ENCODE measurements around the gene RIC1.
"Not testable (repeated sequence)": the region's sequence is repeated elsewhere in the genome, so short reads cannot be mapped to it uniquely, and the experiment has no call there.

RIC1 gene, protein sequence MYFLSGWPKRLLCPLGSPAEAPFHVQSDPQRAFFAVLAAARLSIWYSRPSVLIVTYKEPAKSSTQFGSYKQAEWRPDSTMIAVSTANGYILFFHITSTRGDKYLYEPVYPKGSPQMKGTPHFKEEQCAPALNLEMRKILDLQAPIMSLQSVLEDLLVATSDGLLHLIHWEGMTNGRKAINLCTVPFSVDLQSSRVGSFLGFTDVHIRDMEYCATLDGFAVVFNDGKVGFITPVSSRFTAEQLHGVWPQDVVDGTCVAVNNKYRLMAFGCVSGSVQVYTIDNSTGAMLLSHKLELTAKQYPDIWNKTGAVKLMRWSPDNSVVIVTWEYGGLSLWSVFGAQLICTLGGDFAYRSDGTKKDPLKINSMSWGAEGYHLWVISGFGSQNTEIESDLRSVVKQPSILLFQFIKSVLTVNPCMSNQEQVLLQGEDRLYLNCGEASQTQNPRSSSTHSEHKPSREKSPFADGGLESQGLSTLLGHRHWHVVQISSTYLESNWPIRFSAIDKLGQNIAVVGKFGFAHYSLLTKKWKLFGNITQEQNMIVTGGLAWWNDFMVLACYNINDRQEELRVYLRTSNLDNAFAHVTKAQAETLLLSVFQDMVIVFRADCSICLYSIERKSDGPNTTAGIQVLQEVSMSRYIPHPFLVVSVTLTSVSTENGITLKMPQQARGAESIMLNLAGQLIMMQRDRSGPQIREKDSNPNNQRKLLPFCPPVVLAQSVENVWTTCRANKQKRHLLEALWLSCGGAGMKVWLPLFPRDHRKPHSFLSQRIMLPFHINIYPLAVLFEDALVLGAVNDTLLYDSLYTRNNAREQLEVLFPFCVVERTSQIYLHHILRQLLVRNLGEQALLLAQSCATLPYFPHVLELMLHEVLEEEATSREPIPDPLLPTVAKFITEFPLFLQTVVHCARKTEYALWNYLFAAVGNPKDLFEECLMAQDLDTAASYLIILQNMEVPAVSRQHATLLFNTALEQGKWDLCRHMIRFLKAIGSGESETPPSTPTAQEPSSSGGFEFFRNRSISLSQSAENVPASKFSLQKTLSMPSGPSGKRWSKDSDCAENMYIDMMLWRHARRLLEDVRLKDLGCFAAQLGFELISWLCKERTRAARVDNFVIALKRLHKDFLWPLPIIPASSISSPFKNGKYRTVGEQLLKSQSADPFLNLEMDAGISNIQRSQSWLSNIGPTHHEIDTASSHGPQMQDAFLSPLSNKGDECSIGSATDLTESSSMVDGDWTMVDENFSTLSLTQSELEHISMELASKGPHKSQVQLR (N-terminal part only)
- 47.7 to 86.7 (median 56.6) reads per million in 9 experiments for total RNA-seq

DNA sequence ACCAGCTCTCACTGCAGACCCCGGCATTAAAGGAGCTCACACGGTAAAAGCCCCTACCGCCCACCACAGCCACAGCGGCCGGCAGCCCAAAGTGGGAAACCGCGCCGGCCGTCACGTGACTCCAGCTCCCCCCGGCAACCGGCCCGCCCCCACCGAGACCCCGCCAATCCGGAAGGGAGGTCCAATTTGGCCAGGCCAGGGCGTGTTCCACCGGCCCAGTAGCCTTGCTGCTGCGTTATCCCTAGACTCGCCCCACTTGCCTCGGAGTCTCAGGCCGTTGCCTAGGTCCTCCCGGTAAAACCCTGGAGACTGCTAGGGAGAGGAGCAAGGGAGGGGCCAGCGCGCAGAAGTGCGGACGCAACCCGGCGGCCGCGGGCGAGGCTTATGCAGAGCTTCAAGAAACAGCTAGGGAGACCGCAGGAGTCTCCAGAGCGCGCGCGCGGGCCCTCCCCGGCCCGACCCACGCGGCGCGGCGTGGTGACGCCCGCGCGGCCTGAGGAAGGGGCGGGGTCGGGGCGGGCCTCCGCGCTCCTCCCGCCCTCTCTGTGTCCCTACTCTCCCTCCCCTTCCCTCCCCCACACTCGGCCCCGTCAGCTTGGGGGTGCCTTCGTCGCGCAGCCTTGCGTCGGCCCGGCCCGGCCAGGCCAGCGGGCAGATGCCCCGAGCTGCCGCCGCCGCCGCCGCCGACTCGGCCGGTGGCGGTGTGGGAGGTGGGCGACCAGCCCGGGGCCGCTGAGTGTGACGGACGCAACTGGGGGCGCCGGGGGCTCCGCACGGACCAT is at the start of gene RIC1:
RIC1 (plus strand) TSS at position 578 of the 782 bp plus-strand sequence; CDS start at position 781, 203 bp downstream.
- no peaks in the 10 kb centered on the region for H3K27me3 Mint-ChIP-seq
- H3K4me3 Mint-ChIP-seq, result peak within 1 kb of the TSS; percentile 99 to 100
- peak; percentile 83 to 86 (median 83) for DNase-seq
- ATAC-seq (replicated peaks), result peak; percentile 87
- no peaks in the 10 kb centered on the region for H3K9me3 Mint-ChIP-seq
- peaks cover 16% of the 10 kb centered on the region for H3K36me3 Mint-ChIP-seq (ENCODE audit: insufficient read depth)
- H3K27ac Mint-ChIP-seq, result peak within 1 kb of the TSS; percentile 98 to 99
- H3K4me1 Mint-ChIP-seq (ENCODE audit: low read depth in 2 of 2), result peaks cover 42 to 62% of the 10 kb centered on the region in 2 donors

DNA sequence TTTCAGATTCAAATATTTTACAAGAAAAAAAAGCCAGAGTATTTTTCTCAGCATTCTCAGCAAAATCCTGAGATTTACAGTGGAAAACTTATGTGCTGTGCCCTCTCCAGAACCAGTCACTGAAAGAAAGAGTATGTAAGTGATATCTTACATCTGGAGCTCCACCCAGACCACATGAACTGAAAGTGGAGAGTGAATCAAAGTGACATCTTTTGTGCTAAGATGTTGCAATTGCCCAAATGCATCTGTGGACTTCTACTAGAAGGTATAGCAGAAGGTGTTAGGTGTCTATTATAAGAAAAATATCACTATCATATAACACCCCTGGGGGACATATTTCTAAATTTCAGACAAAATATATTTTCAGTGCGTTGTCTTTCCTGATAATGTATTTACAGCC is 49.0 kb upstream of the RIC1 start:
- Mint-ChIP-seq H3K36me3 (ENCODE audit: insufficient read depth) (no peaks in the 10 kb centered on the region), H3K4me3 (no peak overlapping the region), H3K9me3 (no peaks in the 10 kb centered on the region), H3K27me3 (no peaks in the 10 kb centered on the region), H3K4me1 (ENCODE audit: low read depth in 2 of 2) (no peaks in the 10 kb centered on the region), H3K27ac (no peak overlapping the region)
- DNase-seq (no peak), ATAC-seq (replicated peaks) (no peak)

DNA sequence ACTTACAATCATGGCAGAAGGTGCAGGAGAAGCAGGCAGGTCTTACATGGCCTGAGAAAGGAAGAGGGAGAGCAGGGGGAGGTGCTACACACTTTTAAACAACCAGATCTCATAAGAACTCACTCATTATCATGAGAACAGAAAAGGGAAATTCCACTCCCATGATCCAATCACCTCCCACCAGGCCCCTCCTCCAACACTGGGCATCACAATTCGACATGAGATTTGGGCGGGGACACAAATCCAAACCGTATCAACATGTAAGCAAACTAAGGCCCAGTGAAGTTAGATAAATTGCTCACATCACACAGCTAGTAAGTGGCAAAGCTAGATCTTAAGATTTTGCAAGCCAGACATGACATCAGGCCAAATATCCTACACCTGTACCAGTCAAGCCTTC is 48.3 kb upstream of the RIC1 start:
- Mint-ChIP-seq H3K4me3 (no peak overlapping the region), H3K27me3 (no peaks in the 10 kb centered on the region), H3K4me1 (ENCODE audit: low read depth in 2 of 2) (peaks cover 0 to 2% of the 10 kb centered on the region in 2 donors), H3K9me3 (no peaks in the 10 kb centered on the region), H3K27ac (no peak overlapping the region), H3K36me3 (ENCODE audit: insufficient read depth) (no peaks in the 10 kb centered on the region)
- ATAC-seq (replicated peaks), result no peak
- DNase-seq, result no peak

DNA sequence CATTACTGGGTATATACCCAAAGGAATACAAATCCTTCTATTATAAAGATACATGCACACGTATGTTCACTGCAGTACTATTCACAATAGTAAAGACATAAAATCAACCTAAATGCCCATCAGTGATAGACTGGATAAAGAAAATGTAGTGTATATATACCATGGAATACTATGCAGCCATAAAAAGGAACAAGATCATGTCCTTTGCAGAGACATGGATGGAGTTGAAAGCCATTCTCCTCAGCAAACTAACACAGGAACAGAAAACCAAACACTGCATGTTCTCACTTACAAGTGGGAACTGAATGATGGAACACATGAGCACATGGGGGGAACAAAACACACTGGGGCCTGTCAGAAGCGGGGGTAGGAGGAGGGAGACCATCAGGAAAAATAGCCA is 47.2 kb upstream of the RIC1 start:
- not testable (repeated sequence) for H3K36me3 Mint-ChIP-seq (ENCODE audit: insufficient read depth); H3K4me3 Mint-ChIP-seq; H3K4me1 Mint-ChIP-seq (ENCODE audit: low read depth in 2 of 2); DNase-seq; H3K27ac Mint-ChIP-seq; ATAC-seq (replicated peaks); H3K27me3 Mint-ChIP-seq; H3K9me3 Mint-ChIP-seq

DNA sequence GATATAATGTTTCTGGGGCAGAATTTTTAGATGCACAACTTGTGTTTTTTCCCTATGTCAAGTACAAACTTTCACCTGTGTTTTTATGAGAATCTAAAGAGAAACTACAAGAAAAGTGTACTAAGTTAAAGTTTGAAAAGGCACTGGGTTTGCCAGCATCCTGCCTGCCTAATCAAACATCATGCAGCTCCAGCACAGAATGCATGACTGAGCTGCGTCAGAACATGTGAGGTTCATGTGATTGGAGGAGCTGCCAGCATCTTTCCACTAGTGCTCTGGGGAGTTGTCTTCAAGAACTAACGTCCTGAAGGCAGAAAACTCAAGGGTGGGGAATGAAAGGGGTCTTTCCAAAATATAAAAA is 46.1 kb upstream of the RIC1 start:
- no peaks in the 10 kb centered on the region for H3K27me3 Mint-ChIP-seq
- H3K9me3 Mint-ChIP-seq, result no peaks in the 10 kb centered on the region
- no peaks in the 10 kb centered on the region for H3K36me3 Mint-ChIP-seq (ENCODE audit: insufficient read depth)
- no peak overlapping the region for H3K27ac Mint-ChIP-seq
- no peak for DNase-seq
- ATAC-seq (replicated peaks), result no peak
- no peak overlapping the region for H3K4me3 Mint-ChIP-seq
- H3K4me1 Mint-ChIP-seq (ENCODE audit: low read depth in 2 of 2), result peaks cover 13 to 16% of the 10 kb centered on the region in 2 donors

DNA sequence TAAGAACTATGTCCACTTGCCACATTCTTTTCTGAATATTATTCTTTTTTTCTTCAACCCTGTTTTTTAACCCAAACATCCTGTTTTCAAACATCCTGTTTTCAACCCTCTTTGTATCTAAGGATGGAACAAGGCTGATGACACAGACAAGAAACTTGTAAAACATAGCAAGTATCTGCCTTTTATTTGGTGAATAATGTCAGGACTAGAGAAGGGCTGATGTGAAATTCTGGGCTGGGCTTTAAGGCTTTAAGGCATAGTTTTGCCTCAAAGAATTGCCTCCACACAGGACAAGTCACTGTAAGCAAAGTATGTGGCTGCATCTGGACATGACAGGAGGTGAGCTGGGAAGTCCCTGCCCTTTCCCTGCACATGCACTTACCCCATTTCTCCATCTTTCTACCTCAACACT is 42.5 kb upstream of the RIC1 start:
- no peak overlapping the region for H3K4me3 Mint-ChIP-seq
- no peaks in the 10 kb centered on the region for H3K9me3 Mint-ChIP-seq
- H3K27me3 Mint-ChIP-seq, result no peaks in the 10 kb centered on the region
- peaks cover 13 to 19% of the 10 kb centered on the region in 2 donors for H3K4me1 Mint-ChIP-seq (ENCODE audit: low read depth in 2 of 2)
- DNase-seq (no peak), ATAC-seq (replicated peaks) (peak; percentile 17)
- no peaks in the 10 kb centered on the region for H3K36me3 Mint-ChIP-seq (ENCODE audit: insufficient read depth)
- peak overlapping the region; percentile 39 to 86 for H3K27ac Mint-ChIP-seq

DNA sequence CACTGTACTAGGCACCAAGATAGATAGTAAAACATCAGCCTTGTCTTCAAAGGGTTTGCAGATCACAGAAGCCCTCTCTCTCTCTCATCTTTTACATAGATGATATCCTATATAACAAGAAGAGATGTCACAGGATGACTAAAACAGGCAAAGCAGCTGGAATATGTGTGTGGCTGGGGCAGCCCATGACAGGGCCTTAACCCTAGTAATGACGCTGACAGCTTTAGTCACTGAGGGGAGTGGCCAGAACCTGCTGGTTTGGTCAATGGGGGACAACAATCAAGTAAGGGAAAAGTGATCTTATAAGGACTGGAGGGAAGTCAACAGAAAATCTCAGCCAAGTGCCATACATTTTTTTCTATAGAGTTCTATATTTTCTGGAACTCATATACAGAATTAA is 41.9 kb upstream of the RIC1 start:
- ATAC-seq (replicated peaks) (no peak), DNase-seq (no peak)
- Mint-ChIP-seq H3K4me1 (ENCODE audit: low read depth in 2 of 2) (peaks cover 13 to 19% of the 10 kb centered on the region in 2 donors), H3K4me3 (no peak overlapping the region), H3K9me3 (no peaks in the 10 kb centered on the region), H3K36me3 (ENCODE audit: insufficient read depth) (no peaks in the 10 kb centered on the region), H3K27ac (peak overlapping the region; percentile 39 to 86), H3K27me3 (no peaks in the 10 kb centered on the region)

DNA sequence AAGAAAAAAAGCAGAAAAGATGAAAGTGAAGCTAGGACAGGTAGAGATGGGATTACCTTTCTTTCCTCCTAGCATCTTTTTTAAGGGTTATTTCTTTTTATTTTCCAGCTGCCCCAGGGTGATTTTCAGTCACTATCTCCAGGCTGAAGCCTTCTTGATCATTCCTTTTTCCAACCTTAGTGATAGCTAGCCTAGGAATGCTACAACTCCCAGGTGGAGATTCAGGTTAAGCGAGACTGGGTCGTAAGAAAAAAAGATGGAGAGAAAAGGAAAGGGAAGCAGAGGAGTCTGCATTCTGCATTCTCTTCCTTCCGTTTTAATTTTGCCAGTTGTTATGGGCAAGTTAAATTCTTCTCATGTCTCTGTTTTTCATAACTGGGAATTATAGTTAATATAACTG is 36.7 kb upstream of the RIC1 start:
- H3K27ac Mint-ChIP-seq, result no peak overlapping the region
- no peaks in the 10 kb centered on the region for H3K27me3 Mint-ChIP-seq
- no peaks in the 10 kb centered on the region for H3K36me3 Mint-ChIP-seq (ENCODE audit: insufficient read depth)
- DNase-seq (no peak), ATAC-seq (replicated peaks) (no peak)
- H3K4me3 Mint-ChIP-seq, result no peak overlapping the region
- peaks cover 0 to 5% of the 10 kb centered on the region in 2 donors for H3K4me1 Mint-ChIP-seq (ENCODE audit: low read depth in 2 of 2)
- no peaks in the 10 kb centered on the region for H3K9me3 Mint-ChIP-seq

DNA sequence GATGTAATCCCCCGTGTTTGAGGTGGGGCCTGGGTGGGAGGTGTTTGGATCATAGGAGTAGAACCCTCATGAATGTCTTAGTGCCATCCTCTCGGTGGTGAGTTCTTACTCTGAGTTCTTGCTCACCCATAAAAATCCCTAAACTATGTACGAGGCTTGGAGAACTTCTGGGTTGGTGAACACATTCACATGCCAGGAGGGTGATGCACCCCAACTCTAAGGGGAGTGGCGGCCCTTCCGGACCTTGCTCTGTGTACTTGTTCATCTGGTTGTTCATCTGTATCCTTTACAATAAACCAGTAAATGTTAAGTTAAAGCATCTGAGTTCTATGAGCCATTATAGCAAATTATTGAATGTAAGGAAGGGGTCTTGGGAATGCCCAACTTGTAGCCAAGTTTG is 36.0 kb upstream of the RIC1 start:
- Mint-ChIP-seq H3K4me3 (no peak overlapping the region), H3K9me3 (no peaks in the 10 kb centered on the region), H3K4me1 (ENCODE audit: low read depth in 2 of 2) (peaks cover 0 to 2% of the 10 kb centered on the region in 2 donors), H3K36me3 (ENCODE audit: insufficient read depth) (no peaks in the 10 kb centered on the region), H3K27me3 (no peaks in the 10 kb centered on the region), H3K27ac (no peak overlapping the region)
- DNase-seq, result no peak
- no peak for ATAC-seq (replicated peaks)

DNA sequence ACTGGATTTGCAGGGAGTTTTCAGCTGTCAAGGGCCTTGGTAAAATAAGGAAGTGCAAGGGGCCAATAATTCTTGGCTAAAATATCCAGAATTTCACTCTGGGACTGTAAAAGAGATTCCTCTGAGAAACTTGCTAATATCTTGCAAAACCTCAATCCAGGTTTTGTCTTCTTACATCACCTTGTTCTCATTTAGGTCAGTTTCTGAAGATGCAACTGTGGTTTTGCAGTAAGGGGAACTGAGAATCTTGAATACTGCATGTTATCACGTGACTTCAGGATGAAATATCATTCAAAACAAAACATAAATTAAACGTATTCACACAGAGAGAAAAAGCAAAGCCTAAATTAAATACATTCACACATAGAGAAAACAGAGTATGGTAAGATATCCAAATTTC is 35.0 kb upstream of the RIC1 start:
- no peaks in the 10 kb centered on the region for H3K36me3 Mint-ChIP-seq (ENCODE audit: insufficient read depth)
- no peak overlapping the region for H3K4me3 Mint-ChIP-seq
- H3K4me1 Mint-ChIP-seq (ENCODE audit: low read depth in 2 of 2), result peaks cover 0 to 2% of the 10 kb centered on the region in 2 donors
- DNase-seq (no peak), ATAC-seq (replicated peaks) (no peak)
- H3K27ac Mint-ChIP-seq, result no peak overlapping the region
- H3K27me3 Mint-ChIP-seq, result no peaks in the 10 kb centered on the region
- no peaks in the 10 kb centered on the region for H3K9me3 Mint-ChIP-seq

DNA sequence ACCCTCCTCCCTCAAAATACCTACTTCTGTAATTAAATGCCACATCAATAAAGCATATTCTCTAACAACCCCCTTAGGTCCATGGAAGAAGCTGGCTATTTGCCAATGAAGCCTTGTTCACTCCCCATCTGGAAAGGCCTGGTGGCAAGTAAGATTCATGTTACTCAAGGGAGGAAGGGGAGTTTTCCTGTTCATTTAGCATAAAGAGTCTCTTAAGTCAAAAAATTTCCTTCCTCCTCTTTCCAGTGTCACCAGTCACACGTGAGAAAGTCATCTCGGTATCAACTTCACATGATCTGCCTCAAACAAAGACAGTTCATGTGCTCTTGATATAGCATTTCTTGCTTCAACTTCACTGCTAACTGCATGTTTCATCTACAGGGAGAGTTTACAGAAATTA is 32.7 kb upstream of the RIC1 start:
- Mint-ChIP-seq H3K9me3 (no peaks in the 10 kb centered on the region), H3K27ac (no peak overlapping the region), H3K36me3 (ENCODE audit: insufficient read depth) (no peaks in the 10 kb centered on the region), H3K4me1 (ENCODE audit: low read depth in 2 of 2) (peaks cover 2 to 6% of the 10 kb centered on the region in 2 donors), H3K4me3 (no peak overlapping the region), H3K27me3 (no peaks in the 10 kb centered on the region)
- no peak for DNase-seq
- ATAC-seq (replicated peaks), result no peak

DNA sequence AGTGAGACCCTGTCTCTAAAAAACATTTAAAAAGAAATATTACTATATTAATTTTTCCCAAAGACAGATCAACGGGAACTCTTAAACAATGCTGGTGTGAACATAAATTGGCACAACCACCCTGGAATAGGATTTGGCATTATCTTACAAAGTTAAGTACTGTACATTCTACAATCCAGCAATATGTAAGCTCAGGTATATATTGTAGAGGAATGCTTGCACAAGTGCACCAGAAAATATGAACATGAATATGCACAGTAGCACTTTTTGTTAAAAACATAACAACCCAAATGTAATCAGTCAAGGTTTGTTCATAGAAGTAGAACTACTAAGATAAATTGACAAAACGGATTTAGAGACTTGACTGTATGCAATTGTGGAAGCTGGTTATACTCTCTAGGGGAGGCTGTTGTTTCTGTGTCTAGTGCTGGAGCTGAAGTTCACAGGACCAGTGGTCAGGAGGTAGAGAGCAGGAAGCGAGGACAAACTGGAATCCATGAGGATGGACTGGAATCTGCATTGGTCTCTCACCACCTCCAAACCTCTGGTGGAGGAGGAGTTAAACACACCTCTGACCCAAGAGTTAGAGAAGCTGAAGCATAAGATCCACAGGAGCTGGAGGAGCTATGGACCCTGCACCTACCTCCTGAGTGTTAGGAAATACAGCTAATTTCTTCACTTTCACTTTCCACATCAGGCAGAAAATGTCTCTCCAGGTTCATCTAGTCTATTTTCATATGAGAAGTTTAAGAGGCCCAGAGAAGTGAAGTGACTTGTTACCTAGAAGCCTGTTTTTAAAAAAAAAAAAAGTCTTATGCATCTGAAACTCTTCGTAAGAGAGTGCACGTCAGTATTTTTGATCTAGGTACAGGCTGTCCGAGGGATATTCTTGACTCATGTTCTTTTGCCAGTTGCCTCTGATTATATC is 20.3 kb upstream of the RIC1 start:
- peak overlapping the region; percentile 35 to 37 for H3K4me3 Mint-ChIP-seq
- no peaks in the 10 kb centered on the region for H3K9me3 Mint-ChIP-seq
- DNase-seq (no peak), ATAC-seq (replicated peaks) (no peak)
- H3K27me3 Mint-ChIP-seq, result no peaks in the 10 kb centered on the region
- peaks cover 4 to 12% of the 10 kb centered on the region in 2 donors for H3K4me1 Mint-ChIP-seq (ENCODE audit: low read depth in 2 of 2)
- no peaks in the 10 kb centered on the region for H3K36me3 Mint-ChIP-seq (ENCODE audit: insufficient read depth)
- peak overlapping the region; percentile 15 to 71 for H3K27ac Mint-ChIP-seq

Data from effector memory CD8-positive, alpha-beta T cell (primary cell).